HEK293 (cell line): ENCODE data around the gene RPS17.

ENCODE experiments used
- CTCF ChIA-PET: fragments of 350-600 bp; formaldehyde crosslinking; extraction: SDS; loops from one replicate; lab custom pipeline; 2021; ENCODE audit warnings: antibody characterized with exemption; lab: Yijun Ruan, JAX
- POLR2A ChIA-PET: fragments of 300-600 bp; formaldehyde crosslinking; extraction: SDS; loops from one replicate; lab custom pipeline; 2020; ENCODE audit warnings: antibody characterized with exemption, inconsistent platforms; lab: Yijun Ruan, JAX
- H3K27ac ChIP-seq: fragments of 200-500 bp; sonication (Bioruptor generic); 2 replicates; pipeline ENCODE4 v1.5.1; 2014; ENCODE audit warnings: low read depth, low read length, control low read depth, inconsistent platforms; ENCODE audit errors: extremely low read depth
- H3K36me3 ChIP-seq, 2 experiments: fragments of 200-500 bp in 1 of 2; sonication (Bioruptor generic) in 1 of 2; 1 replicate in 1 of 2; 2 replicates in 1 of 2; pipeline ENCODE4 v1.5.1; 2014 to 2017; ENCODE audit warnings: inconsistent platforms in 2 of 2, low read length in 2 of 2; ENCODE audit not compliant: control insufficient read depth in 2 of 2, insufficient read depth in 1 of 2
- H3K4me1 ChIP-seq: fragments of 200-500 bp; sonication (Bioruptor generic); 2 replicates; pipeline ENCODE4 v1.5.1; 2014; ENCODE audit warnings: mild to moderate bottlenecking, low read length, inconsistent platforms; ENCODE audit not compliant: control insufficient read depth, insufficient read depth
- H3K4me3 ChIP-seq: 2 replicates; pipeline ENCODE4 v1.5.1; 2011; ENCODE audit warnings: low read depth, mild to moderate bottlenecking, control low read depth, low read length, moderate library complexity
- H3K9me3 ChIP-seq: fragments of 200-500 bp; sonication (Bioruptor generic); 2 replicates; pipeline ENCODE4 v1.5.1; 2014; ENCODE audit warnings: low read depth, low read length, inconsistent platforms; ENCODE audit not compliant: control insufficient read depth, insufficient read depth
- GLIS1 ChIP-seq: fragments of 450-650 bp; formaldehyde crosslinking; IDR thresholded peaks from 2 replicates; pipeline ENCODE4 v1.5.1; 2016; ENCODE audit warnings: missing biosample characterization, missing genetic modification characterization
- HIC1 ChIP-seq: fragments of 450-650 bp; formaldehyde crosslinking; IDR thresholded peaks from 2 replicates; pipeline ENCODE4 v1.5.1; 2016; ENCODE audit warnings: missing biosample characterization, missing genetic modification characterization
- KLF7 ChIP-seq: fragments of 450-650 bp; formaldehyde crosslinking; IDR thresholded peaks from 2 replicates; pipeline ENCODE4 v1.5.1; 2016; ENCODE audit warnings: missing biosample characterization, missing genetic modification characterization, borderline replicate concordance
- MEIS1 ChIP-seq: sonication (generic); formaldehyde crosslinking; IDR thresholded peaks from 2 replicates; pipeline ENCODE4 v1.8.1; 2022; ENCODE audit warnings: missing genetic modification reagents, mild to moderate bottlenecking, borderline replicate concordance
- PATZ1 ChIP-seq: fragments of 450-650 bp; formaldehyde crosslinking; IDR thresholded peaks from 2 replicates; pipeline ENCODE4 v1.5.1; 2016; ENCODE audit warnings: missing biosample characterization, missing genetic modification characterization
- PRDM1 ChIP-seq: fragments of 450-650 bp; formaldehyde crosslinking; IDR thresholded peaks from 2 replicates; pipeline ENCODE4; 2016; ENCODE audit warnings: missing biosample characterization, missing genetic modification characterization
- SCRT2 ChIP-seq: fragments of 450-650 bp; formaldehyde crosslinking; IDR thresholded peaks from 2 replicates; pipeline ENCODE4 v1.5.1; 2016; ENCODE audit warnings: missing biosample characterization, missing genetic modification characterization
- YY2 ChIP-seq: fragments of 450-650 bp; formaldehyde crosslinking; IDR thresholded peaks from 2 replicates; pipeline ENCODE4 v1.5.1; 2016; ENCODE audit warnings: missing biosample characterization, missing genetic modification characterization
- ZNF280D ChIP-seq: fragments of 450-650 bp; formaldehyde crosslinking; IDR thresholded peaks from 2 replicates; pipeline ENCODE4 v1.5.1; 2016; ENCODE audit warnings: missing biosample characterization, missing genetic modification characterization
- ZNF549 ChIP-seq: fragments of 450-650 bp; IDR thresholded peaks from 2 replicates; pipeline ENCODE4 v1.5.1; 2018; ENCODE audit warnings: missing biosample characterization, missing genetic modification characterization, mild to moderate bottlenecking, inconsistent platforms, moderate library complexity
- ZNF596 ChIP-seq: fragments of 450-650 bp; IDR thresholded peaks from 2 replicates; pipeline ENCODE4 v1.5.0; 2018; ENCODE audit warnings: missing biosample characterization, mild to moderate bottlenecking, missing genetic modification characterization, moderate library complexity
- ZNF621 ChIP-seq: fragments of 450-650 bp; formaldehyde crosslinking; IDR thresholded peaks from 2 replicates; pipeline ENCODE4 v1.5.1; 2017; ENCODE audit warnings: missing biosample characterization, missing genetic modification characterization
- ZNF664 ChIP-seq: fragments of 450-650 bp; formaldehyde crosslinking; IDR thresholded peaks from 2 replicates; pipeline ENCODE4 v1.5.1; 2016; ENCODE audit warnings: missing biosample characterization, missing genetic modification characterization

The RPS17 gene

GRCh38 chr15:82533801-82534200 lies 6.5 kb downstream of the RPS17 start:
- Histone ChIP-seq H3K36me3 (peaks cover 31 to 63% of the 10 kb centered on the region in 2 experiments), H3K9me3 (no peaks in the 10 kb centered on the region), H3K4me1 (peaks cover 5% of the 10 kb centered on the region), H3K27ac (no peak overlapping the region), H3K4me3 (no peak overlapping the region)
- TF ChIP-seq PRDM1 (tag by site-specific recombination): no peak
- CTCF ChIA-PET: interaction anchor here (1.8 kb wide), 1 partner anchor 466 kb away, joined by 6 read pairs; no protein-coding TSS in a partner anchor
- POLR2A ChIA-PET: no interaction called here

- CTCF ChIA-PET: interaction anchor here (0.7 to 1.8 kb wide), 2 partner anchors 467 to 658 kb away, joined by 3 to 6 read pairs; no protein-coding TSS in a partner anchor
- H3K27ac ChIP-seq: no peak overlapping the region
- no peaks in the 10 kb centered on the region for H3K4me1 ChIP-seq
- peaks cover 26 to 55% of the 10 kb centered on the region in 2 experiments for H3K36me3 ChIP-seq
- TF ChIP-seq PATZ1 (tag by site-specific recombination) (0 out of 2 replicates have a peak, but pooled peaks have one; percentile 24), ZNF549 (tag by site-specific recombination) (no peak)
- no peak overlapping the region for H3K4me3 ChIP-seq
- POLR2A ChIA-PET: no interaction called here
- H3K9me3 ChIP-seq: no peaks in the 10 kb centered on the region
Measured at GRCh38 chr15:82532991-82533481, 7.2 kb downstream of the RPS17 start.

GRCh38 chr15:82532383-82532990 lies 7.8 kb downstream of the RPS17 start:
- H3K27ac ChIP-seq: no peak overlapping the region
- POLR2A ChIA-PET: interaction anchor here (0.6 kb wide), 1 partner anchor 361 kb away, joined by 4 read pairs; no protein-coding TSS in a partner anchor

More at GRCh38 chr15:82532383-82532990, 7.8 kb downstream of the RPS17 start:
- CTCF ChIA-PET: interaction anchor here (0.7 to 2.8 kb wide), 4 partner anchors 8 to 659 kb away, joined by 3 to 42 read pairs (median 10); partner anchors contain the start of gene RPS17
- no peak for TF ChIP-seq SCRT2 (tag by site-specific recombination)
- TF ChIP-seq KLF7 (tag by site-specific recombination): no peak
- TF ChIP-seq ZNF621 (tag by site-specific recombination): no peak
- 0 out of 2 replicates have a peak, but pooled peaks have one; percentile 15 for TF ChIP-seq GLIS1
- TF ChIP-seq HIC1: 0 out of 2 replicates have a peak, but pooled peaks have one; percentile 42
- no peak for TF ChIP-seq YY2 (tag by site-specific recombination)
- no peak for TF ChIP-seq MEIS1 (CRISPR knock-in tag)
- no peak for TF ChIP-seq ZNF664
- TF ChIP-seq ZNF596 (tag by site-specific recombination): no peak
- no peak for TF ChIP-seq ZNF280D (tag by site-specific recombination)
- Histone ChIP-seq H3K9me3 (no peaks in the 10 kb centered on the region), H3K36me3 (peaks cover 22 to 50% of the 10 kb centered on the region in 2 experiments), H3K4me1 (no peaks in the 10 kb centered on the region), H3K4me3 (no peak overlapping the region)
